ENCODE data around the gene SHMT1.
"Not testable (repeated sequence)": the region's sequence is repeated elsewhere in the genome, so short reads cannot be mapped to it uniquely, and the experiment has no call there.

DNA sequence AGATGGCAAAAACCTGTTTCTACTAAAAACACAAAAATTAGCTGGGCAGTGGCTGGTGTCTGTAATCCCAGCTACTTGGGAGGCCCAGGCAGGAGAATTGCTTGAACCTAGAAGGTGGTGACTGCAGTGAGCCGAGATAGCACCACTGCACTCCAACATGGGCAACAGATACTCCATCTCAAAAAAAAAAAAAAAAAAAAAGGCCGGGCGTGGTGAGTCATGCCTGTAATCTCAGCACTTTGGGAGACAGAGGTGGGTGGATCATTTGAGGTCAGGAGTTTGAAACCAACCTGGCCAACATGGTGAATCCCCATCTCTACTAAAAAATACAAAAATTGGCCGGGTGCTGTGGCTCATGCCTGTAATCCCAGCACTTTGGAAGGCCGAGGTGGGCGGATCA, 9.8 kb upstream of the SHMT1 start:
- TF ChIP-seq, protein P1, sequence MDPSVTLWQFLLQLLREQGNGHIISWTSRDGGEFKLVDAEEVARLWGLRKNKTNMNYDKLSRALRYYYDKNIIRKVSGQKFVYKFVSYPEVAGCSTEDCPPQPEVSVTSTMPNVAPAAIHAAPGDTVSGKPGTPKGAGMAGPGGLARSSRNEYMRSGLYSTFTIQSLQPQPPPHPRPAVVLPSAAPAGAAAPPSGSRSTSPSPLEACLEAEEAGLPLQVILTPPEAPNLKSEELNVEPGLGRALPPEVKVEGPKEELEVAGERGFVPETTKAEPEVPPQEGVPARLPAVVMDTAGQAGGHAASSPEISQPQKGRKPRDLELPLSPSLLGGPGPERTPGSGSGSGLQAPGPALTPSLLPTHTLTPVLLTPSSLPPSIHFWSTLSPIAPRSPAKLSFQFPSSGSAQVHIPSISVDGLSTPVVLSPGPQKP (IDR thresholded peaks at IDR 0.05; ENCODE audit: borderline replicate concordance, low read depth, low read length) = not testable (repeated sequence)
- TF ChIP-seq MXI1 (IDR thresholded peaks at IDR 0.05; ENCODE audit: borderline replicate concordance, low read depth, low read length) = not testable (repeated sequence)
- TF ChIP-seq, protein P2, sequence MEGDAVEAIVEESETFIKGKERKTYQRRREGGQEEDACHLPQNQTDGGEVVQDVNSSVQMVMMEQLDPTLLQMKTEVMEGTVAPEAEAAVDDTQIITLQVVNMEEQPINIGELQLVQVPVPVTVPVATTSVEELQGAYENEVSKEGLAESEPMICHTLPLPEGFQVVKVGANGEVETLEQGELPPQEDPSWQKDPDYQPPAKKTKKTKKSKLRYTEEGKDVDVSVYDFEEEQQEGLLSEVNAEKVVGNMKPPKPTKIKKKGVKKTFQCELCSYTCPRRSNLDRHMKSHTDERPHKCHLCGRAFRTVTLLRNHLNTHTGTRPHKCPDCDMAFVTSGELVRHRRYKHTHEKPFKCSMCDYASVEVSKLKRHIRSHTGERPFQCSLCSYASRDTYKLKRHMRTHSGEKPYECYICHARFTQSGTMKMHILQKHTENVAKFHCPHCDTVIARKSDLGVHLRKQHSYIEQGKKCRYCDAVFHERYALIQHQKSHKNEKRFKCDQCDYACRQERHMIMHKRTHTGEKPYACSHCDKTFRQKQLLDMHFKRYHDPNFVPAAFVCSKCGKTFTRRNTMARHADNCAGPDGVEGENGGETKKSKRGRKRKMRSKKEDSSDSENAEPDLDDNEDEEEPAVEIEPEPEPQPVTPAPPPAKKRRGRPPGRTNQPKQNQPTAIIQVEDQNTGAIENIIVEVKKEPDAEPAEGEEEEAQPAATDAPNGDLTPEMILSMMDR (conservative IDR thresholded peaks at IDR 0.05; ENCODE audit: low read depth, low read length) = not testable (repeated sequence)

Data from IMR-90 (cell line).